HG03439 (cell line): Measurements from ENCODE around the gene DAAM2.

Source experiments
- ATAC-seq: cut with Tn5 transposase; IDR thresholded peaks from one replicate; pipeline ENCODE4 v1.9.1; 2021; ENCODE audit warnings: mild to moderate bottlenecking, moderate library complexity; ENCODE audit not compliant: unreplicated experiment

DAAM2 gene

GRCh38 chr6:39843305-39844020 lies 51.3 kb downstream of the DAAM2 start:
- ATAC-seq: no peak

- ATAC-seq: no peak
Measured at GRCh38 chr6:39844866-39845265, 52.7 kb downstream of the DAAM2 start.

DNA sequence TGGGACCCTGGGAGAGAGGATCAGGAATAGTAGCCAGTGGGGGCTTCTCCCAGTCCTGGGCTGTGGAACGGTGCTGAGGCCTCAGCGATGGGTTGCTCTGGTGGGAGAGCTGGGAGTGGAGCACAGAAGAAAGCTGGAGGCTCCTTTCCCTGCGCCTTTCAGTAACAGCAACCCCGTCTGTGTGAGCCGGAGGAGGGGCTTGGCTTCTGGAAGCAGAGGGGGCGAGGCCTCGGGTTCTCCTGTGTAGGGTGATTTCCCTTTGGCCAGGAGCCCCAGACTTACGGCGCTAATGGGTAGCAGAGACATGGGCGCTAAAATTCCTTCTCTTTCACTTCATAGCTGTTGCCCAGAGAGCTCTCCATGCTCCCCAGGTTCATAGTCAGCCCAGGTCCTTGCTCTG lies 55.0 kb downstream of the DAAM2 start:
- ATAC-seq: no peak

DNA sequence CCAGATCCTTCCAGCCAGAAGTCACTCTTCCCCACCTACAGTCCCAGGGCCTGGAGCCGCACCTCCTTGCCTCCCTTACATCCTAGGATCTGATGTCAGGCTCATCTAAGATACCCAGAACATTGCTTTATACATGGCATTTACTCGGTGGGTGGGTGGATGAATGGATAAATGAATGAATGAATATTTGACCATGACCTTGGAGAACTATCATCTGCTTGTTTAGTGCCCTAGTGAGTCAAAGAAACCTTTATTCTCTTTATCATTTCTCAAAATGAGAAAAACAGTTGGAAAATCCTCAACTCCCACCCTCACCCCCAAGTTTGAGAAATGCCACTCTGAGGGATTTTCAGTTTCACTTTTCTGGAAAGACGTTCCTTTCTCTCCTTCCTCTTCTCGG lies 56.0 kb downstream of the DAAM2 start:
- ATAC-seq: no peak

- no peak for ATAC-seq
Measured at GRCh38 chr6:39849228-39849627, 57.1 kb downstream of the DAAM2 start.

DNA sequence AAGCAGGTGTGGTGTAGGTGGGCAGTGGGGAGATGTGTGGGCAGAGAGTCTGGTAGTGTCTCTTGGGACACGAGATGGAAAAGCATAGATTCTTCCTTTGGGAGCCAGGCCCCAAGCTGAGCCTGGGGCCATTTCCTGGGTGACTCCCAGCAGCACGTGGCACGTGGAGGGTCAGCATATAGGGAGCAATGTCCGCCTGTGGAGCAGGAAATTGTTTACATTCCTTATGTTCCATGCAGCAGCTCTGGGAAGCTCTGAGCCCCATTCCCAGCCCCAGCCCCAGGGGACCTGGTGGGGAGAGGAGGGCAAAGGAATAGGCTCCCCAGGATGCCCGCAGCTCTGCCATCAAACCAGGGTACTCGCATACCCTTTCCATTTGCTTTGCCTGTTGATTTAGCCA lies 57.6 kb downstream of the DAAM2 start:
- no peak for ATAC-seq

- ATAC-seq: no peak
Measured at GRCh38 chr6:39850736-39851297, 58.6 kb downstream of the DAAM2 start.

GRCh38 chr6:39851331-39851730 lies 59.2 kb downstream of the DAAM2 start:
- no peak for ATAC-seq

DNA sequence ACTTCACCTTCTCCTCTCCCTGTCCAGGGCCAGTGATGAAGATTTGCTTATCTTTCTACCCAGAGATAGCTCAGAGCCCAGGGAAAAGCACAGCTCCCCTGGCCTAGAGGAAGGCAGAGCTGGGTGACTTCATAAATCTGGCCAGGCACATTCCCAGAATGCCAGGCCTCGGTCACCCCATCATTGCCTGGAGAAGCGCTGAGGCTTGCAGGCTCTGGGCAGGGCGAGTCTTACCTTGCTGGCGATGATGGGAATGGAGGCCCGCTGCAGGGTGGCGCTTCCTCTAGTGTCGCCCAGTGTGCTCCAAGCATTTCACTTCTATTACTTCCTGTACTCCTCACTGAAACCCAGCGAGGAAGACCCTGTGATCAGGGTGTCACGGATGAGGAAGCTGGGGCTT lies 60.1 kb downstream of the DAAM2 start:
- ATAC-seq: no peak

DNA sequence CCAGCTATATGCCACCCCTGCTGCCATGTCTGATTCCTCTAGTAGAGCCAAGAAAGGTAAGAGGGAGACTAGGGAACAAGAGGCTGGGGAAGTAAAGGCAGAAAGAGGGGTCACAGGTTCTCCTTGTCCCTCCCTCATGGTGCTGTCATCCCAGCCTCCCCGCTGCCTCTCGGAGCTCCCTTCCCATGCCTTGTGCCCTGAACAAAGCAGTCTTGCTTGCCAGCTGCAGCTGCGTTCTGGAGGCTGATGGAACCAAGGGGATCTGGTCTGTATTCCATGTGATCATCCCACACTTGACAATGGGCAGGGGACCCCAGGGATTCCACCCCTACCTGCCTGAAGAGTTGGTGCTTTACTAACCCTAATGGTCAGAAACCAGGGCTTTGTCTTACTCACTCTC lies 61.4 kb downstream of the DAAM2 start:
- ATAC-seq: no peak

DNA sequence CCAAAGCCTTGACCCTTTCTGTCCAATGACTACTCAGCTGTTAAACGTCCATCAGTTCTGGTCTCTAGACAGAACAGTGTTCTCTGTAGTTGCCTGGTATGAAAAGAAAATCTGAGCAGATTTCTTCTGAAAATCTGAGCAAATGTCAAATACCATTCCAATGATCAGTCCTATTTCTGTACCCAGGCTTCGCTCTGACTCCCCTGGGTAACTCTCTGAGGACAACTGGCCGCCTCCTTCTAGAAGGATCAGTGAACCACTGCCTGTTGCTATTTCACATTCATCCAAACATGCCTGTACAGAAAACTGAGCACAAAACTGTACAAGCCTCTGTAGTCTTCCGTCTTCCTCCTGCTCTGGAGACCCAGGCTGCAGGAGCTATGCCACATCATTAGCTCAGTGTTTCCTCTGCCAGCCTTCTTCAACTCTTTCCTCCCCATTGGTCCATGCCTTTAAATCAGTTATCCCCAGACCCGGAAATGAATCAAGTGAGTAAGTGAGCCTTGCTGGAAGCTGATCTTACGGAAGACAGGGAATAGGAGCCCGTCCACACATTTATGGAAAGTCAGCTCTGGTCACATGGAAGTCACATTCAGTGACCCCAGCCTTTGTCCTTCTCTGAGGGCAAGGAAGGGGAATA lies 63.3 kb downstream of the DAAM2 start:
- no peak for ATAC-seq

DNA sequence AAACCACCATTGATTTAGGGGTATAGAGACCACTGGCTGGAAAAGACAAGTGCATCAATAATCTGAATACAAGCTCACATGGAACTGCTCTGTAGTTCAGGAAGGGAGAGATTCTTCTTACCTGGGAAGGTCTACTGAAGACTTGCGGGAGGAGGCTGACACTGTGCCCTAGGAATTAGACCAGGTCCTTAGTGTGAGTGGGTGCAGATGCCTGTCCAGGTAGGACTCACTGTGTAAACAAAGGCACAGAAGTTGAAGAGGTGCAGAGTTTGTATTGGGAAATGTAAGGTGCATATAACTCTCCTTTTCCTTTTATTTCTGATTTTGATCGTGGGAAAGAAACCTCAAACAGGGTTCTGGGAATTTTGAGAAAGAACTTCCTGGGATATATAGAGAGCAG lies 66.8 kb downstream of the DAAM2 start:
- ATAC-seq: no peak

GRCh38 chr6:39861663-39862062 lies 69.5 kb downstream of the DAAM2 start:
- ATAC-seq: no peak

DNA sequence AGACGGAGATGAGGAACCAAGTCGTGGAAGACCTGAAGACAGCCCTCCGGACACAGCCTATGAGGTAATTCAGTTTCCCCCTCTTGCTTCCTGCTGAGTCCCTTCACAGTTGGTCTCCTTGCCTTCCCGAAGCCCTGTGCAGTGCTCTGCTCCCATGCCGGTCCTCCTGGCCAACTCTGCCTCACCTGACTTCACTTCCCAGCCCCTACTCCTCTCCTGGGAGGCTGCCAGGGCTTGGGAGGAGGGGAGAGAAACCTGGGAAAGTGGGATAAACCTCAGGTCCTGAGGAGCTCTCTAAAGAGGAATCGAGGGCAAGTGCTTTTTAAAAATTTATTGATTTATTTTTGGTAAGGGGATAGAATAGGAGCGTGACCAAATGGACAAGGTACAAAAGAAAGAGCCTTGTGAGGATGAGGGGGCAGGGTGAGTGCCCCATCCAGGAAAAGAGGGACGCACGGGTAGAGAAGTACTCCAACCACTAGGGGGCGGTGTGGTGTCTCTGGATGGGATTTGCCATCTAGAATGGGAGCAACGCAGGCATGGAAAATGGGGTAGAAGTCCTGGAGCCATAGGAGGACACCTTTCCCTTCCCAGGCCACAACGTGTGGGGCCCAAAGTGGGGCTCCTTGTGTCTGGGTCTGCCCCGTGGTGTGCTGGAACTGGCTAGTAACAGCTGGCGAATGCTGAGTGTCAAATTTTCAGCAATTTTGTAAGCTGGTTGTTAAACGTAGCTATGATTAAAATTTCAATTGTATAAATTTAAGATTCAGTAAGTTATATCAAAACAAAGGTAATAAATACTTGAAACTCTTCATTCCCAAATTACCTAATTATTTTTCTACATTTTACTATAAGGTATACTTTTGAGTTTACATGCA lies 73.1 kb downstream of the DAAM2 start:
- ATAC-seq: no peak

DNA sequence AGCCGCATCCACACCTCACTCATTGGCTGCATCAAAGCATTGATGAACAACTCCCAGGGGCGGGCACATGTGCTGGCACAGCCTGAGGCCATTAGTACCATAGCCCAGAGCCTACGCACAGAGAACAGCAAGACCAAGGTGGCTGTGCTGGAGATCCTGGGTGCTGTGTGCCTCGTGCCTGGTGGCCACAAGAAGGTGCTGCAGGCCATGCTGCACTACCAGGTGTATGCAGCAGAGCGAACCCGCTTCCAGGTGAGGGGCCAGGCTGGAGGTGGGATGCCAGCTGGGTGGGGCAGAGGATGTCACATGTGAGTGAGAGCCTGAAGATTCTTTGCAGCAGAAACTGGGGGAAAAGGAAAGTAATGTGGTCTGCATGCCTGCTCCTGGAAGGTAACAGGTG lies 75.4 kb downstream of the DAAM2 start:
- ATAC-seq: no peak

GRCh38 chr6:39870950-39871349 lies 78.8 kb downstream of the DAAM2 start:
- ATAC-seq: no peak

DNA sequence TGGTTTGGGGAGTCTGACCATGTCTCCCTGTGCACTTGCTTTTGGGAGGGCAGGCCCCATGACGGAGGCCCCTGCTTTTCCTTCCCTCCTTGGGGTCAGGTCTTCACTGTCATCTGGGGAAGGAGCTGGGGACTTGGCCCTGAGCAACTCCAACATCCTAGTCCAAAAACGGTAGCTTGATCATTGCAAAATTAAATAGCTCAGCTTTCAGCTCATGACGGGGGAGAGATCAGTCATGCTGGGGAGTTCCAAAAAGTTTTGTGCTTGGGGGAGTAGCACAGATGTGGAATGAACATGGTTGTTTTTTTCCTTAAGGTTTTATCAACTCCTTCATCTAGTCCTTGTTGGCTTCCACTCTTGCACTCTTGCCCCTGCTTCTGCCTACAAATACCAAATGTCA lies 81.3 kb downstream of the DAAM2 start:
- ATAC-seq: no peak

- no peak for ATAC-seq
Measured at GRCh38 chr6:39876111-39876510, 83.9 kb downstream of the DAAM2 start.

- ATAC-seq: no peak
Measured at GRCh38 chr6:39876826-39877225, 84.7 kb downstream of the DAAM2 start.

DNA sequence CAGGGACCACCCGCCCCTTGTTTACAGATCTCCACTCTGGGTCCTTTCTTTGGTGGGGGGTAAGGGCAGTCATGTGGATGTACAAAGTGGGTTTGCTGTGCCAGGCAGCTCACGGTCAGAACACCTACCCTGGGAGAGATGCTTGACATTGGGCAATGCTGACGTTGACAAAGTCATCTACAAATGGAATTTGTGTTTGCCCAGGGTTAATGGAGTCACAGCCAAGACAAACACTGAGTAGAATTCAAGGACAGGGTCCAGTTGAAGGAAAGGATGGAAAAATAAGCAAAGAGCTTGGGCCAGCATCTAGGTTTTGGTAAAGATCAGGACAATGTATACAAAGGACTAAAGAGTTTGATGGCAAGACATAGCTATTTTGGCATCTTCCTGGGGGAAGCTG lies 87.4 kb downstream of the DAAM2 start:
- no peak for ATAC-seq

GRCh38 chr6:39880594-39880993 lies 88.4 kb downstream of the DAAM2 start:
- ATAC-seq: no peak
